Ascending aorta (tissue), 2 donors: ENCODE data around the gene RNASE11. TPM values are rescaled to one million over a fixed set of nuclear protein-coding genes. Genes with fewer than 3 reads are reported as not detected.
"Not testable (repeated sequence)": the region's sequence is repeated elsewhere in the genome, so short reads cannot be mapped to it uniquely, and the experiment has no call there.

Experiments
- DNase-seq, 2 donors: peaks; one replicate each; pipeline ENCODE4 v3.0.0-alpha.2; 2019; ENCODE audit warnings: low spot score in 2 of 2
- H3K27ac ChIP-seq, 2 donors: fragments of 200-600 bp; sonication (generic); one replicate each; pipeline ENCODE4 v1.5.1; 2016 to 2017; ENCODE audit warnings: mild to moderate bottlenecking in 1 of 2
- H3K27me3 ChIP-seq: fragments of 200-600 bp; sonication (generic); one replicate; pipeline ENCODE4 v1.5.1; 2017
- H3K36me3 ChIP-seq, 2 donors: fragments of 200-600 bp; sonication (generic); one replicate each; pipeline ENCODE4 v1.5.1; 2016
- H3K4me1 ChIP-seq, 2 donors: fragments of 200-600 bp; sonication (generic); one replicate each; pipeline ENCODE4 v1.5.1; 2016 to 2017; ENCODE audit warnings: mild to moderate bottlenecking in 1 of 2
- H3K4me3 ChIP-seq, 2 donors: fragments of 200-600 bp; sonication (generic); one replicate each; pipeline ENCODE4 v1.5.1; 2016 to 2017; ENCODE audit warnings: mild to moderate bottlenecking in 1 of 2
- H3K9me3 ChIP-seq, 2 donors: fragments of 200-600 bp; sonication (generic); one replicate each; pipeline ENCODE4 v1.5.1; 2016
- intact Hi-C: fragments of 100-400 bp; cut with DNase I; formaldehyde crosslinking; loops from one replicate; pipeline ENCODE4 v1.15.1; 2023
- total RNA-seq: library from RNA; depleted of rRNA; stranded (reverse); fragments of >200 nt; gene quantifications from one replicate; pipeline ENCODE4 v1.1.0, GENCODE V29; 2016
- TF ChIP-seq, protein P1 (sequence below), 3 experiments: fragments of 200-600 bp in 2 of 3; fragments of 450-650 bp in 1 of 3; sonication (generic) in 2 of 3; IDR thresholded peaks; one replicate each; pipeline ENCODE4 v1.5.1; 2016 to 2019; ENCODE audit warnings: antibody characterized with exemption in 3 of 3, mild to moderate bottlenecking in 1 of 3, moderate library complexity in 1 of 3

RNASE11 gene
- total RNA-seq, 1 donor from 2014 or later, result not detected

- no peak for DNase-seq
- intact Hi-C loops, result no loop called here
- Histone ChIP-seq H3K4me3 (peak overlapping the region in 1 of 2 donors; percentile 13), H3K4me1 (peaks cover 0 to 3% of the 10 kb centered on the region in 2 donors), H3K27me3 (no peaks in the 10 kb centered on the region), H3K36me3 (no peaks in the 10 kb centered on the region), H3K27ac (no peak overlapping the region), H3K9me3 (no peaks in the 10 kb centered on the region)
- TF ChIP-seq, protein P1, sequence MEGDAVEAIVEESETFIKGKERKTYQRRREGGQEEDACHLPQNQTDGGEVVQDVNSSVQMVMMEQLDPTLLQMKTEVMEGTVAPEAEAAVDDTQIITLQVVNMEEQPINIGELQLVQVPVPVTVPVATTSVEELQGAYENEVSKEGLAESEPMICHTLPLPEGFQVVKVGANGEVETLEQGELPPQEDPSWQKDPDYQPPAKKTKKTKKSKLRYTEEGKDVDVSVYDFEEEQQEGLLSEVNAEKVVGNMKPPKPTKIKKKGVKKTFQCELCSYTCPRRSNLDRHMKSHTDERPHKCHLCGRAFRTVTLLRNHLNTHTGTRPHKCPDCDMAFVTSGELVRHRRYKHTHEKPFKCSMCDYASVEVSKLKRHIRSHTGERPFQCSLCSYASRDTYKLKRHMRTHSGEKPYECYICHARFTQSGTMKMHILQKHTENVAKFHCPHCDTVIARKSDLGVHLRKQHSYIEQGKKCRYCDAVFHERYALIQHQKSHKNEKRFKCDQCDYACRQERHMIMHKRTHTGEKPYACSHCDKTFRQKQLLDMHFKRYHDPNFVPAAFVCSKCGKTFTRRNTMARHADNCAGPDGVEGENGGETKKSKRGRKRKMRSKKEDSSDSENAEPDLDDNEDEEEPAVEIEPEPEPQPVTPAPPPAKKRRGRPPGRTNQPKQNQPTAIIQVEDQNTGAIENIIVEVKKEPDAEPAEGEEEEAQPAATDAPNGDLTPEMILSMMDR (IDR thresholded peaks at IDR 0.05), result no peak
Observed at GRCh38 chr14:20623798-20624197, 36.0 kb upstream of the RNASE11 start.

DNA sequence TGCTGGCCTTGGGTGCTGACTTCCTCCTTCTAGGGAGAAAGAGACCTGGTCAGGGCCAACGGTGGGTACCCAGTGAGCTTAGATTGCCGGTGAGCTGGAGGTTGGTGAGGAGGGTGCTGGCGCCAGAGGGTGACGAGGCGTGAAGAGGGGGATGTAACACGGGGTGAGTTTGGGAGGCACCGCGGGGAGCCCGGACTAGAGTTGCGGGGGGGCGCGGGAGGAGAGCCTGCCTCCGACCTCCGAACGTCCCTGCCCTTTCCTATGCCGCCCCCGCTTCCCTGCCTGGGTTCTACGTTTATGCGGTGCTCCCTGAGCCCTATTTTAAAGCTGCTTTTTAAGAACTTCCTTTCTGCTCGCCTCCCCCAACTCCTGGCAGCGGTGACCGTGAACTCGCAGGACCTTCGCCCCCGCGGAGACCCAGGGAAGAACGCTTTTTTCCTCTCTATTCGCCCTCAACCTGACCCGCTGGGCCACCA lies 35.1 kb upstream of the RNASE11 start:
- TF ChIP-seq, protein P1 (IDR thresholded peaks at IDR 0.05), result no peak
- Histone ChIP-seq H3K4me3 (peak overlapping the region in 1 of 2 donors; percentile 38), H3K4me1 (peaks cover 0 to 3% of the 10 kb centered on the region in 2 donors), H3K27me3 (no peaks in the 10 kb centered on the region), H3K9me3 (no peaks in the 10 kb centered on the region), H3K36me3 (no peaks in the 10 kb centered on the region), H3K27ac (no peak overlapping the region)
- no peak for DNase-seq
- intact Hi-C loops, result no loop called here

GRCh38 chr14:20620798-20621478 lies 33.1 kb upstream of the RNASE11 start:
- H3K36me3 ChIP-seq, result no peaks in the 10 kb centered on the region
- H3K27ac ChIP-seq, result no peak overlapping the region
- H3K4me3 ChIP-seq, result no peak overlapping the region
- H3K4me1 ChIP-seq, result peaks cover 0 to 3% of the 10 kb centered on the region in 2 donors
- intact Hi-C loops, result no loop called here
- TF ChIP-seq, protein P1 (IDR thresholded peaks at IDR 0.05), result no peak
- no peaks in the 10 kb centered on the region for H3K27me3 ChIP-seq
- DNase-seq, result no peak
- H3K9me3 ChIP-seq, result no peaks in the 10 kb centered on the region

- not testable (repeated sequence) for H3K36me3 ChIP-seq, H3K27me3 ChIP-seq, H3K27ac ChIP-seq, H3K9me3 ChIP-seq, DNase-seq, H3K4me1 ChIP-seq, H3K4me3 ChIP-seq
- intact Hi-C loops, result loop anchor here (10.0 kb wide), 1 partner anchor 475 kb away; the partner anchor contains the start of gene ZNF219
Observed at GRCh38 chr14:20619688-20620087, 31.9 kb upstream of the RNASE11 start.

DNA sequence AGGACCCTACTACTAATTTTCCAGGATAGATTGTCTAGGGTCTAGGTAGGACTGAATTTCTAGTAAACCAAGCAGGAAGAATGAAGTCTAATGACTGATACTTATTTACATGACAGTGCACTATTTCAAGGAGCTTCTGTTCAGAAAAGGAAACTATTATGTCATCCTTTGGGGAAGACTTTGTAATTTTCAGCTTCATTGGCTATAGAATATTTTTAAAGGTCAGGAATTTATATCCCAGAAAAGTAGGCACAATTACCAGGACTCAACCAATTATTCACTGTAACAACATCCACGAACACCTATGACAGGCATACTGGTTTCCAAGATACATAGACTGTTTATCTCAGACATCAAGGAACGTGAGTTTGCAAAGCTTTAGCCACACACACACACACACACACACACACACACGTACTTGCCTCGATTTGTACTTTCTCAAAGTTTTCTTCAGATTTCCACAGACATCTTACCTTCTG lies 30.5 kb upstream of the RNASE11 start:
- Histone ChIP-seq H3K4me1 (peaks cover 0 to 3% of the 10 kb centered on the region in 2 donors), H3K27ac (no peak overlapping the region), H3K27me3 (no peaks in the 10 kb centered on the region), H3K9me3 (no peaks in the 10 kb centered on the region), H3K36me3 (no peaks in the 10 kb centered on the region), H3K4me3 (no peak overlapping the region)
- TF ChIP-seq, protein P1 (IDR thresholded peaks at IDR 0.05), result no peak
- intact Hi-C loops, result loop anchor here (10.0 kb wide), 1 partner anchor 476 kb away; the partner anchor contains the start of gene ZNF219
- DNase-seq, result no peak
